ENCODE results near the gene SHB.

DNA sequence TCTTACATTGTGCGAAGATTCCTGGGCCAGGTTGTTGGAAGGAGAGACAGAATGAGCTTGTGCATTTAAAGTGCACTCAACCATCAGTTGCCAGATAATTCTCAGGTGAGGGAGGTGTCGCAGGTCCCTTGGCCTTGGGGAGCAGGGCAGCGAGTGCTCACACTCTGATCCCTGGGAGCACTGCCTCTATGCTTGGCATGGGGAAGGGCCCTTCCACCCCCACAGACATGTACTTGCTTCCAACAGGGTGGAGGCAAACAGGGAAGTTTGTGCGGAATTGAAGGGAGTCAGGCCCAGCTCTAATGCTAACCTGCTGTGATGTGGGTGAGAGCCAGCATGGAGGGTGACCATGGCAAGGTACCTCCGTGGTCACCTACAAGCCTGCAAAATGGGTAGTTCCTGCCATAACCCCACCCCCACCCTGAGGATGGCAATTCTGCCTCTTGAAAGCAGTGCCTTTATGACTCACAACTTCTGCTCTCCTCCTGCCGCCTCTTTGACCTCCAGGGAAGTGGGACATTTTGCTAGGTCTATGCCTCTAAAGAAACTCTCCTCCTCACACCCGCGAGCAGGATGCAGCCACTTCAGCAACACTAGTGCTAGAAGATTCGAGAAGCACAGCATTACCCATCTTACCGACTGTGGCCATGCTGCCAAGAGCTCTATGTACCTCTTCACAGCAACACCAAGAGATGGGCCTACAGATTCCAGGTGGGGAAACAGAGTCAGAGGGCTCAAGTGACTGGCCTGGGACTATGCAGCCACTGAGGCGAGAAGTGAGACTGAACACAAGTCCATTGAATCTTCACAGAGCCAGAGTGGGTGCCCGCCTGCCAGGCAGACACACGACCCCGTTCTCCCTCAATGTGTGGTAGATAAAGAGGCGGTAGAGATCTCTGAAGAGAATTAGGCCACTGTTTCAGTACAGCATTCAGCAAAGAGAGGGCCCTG is 143.0 kb downstream of the SHB start:
- TF ChIP-seq POLR2A (IDR thresholded peaks at IDR 0.05) = no peak
- TF ChIP-seq, protein P1, sequence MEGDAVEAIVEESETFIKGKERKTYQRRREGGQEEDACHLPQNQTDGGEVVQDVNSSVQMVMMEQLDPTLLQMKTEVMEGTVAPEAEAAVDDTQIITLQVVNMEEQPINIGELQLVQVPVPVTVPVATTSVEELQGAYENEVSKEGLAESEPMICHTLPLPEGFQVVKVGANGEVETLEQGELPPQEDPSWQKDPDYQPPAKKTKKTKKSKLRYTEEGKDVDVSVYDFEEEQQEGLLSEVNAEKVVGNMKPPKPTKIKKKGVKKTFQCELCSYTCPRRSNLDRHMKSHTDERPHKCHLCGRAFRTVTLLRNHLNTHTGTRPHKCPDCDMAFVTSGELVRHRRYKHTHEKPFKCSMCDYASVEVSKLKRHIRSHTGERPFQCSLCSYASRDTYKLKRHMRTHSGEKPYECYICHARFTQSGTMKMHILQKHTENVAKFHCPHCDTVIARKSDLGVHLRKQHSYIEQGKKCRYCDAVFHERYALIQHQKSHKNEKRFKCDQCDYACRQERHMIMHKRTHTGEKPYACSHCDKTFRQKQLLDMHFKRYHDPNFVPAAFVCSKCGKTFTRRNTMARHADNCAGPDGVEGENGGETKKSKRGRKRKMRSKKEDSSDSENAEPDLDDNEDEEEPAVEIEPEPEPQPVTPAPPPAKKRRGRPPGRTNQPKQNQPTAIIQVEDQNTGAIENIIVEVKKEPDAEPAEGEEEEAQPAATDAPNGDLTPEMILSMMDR (IDR thresholded peaks at IDR 0.05) = no peak

All from body of pancreas (tissue), 4 donors.